ELR (cell line): ENCODE measurements around the gene TPR.

Experiments used
- DNase-seq: peaks from one replicate; pipeline ENCODE4 v3.0.0-alpha.2; 2015; ENCODE audit warnings: low read depth

Gene TPR

DNA sequence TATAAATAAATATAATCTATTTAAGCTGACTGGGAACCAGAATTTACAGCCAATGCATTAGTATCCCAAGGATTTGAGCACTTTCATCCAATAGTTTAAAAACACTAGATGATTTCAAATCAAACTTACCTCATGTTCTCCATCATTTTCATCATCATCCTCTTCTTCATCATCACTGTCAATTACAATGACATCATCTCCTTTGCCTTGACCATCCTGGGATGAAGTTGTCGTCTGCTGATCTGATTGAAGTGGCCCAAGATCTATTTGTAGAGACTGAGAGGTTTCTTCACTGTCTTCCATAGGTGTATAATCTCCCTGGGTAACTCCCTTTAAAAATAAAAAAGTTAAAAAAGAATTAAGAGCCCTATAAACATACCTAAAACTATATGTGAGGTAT lies 47.7 kb downstream of the TPR start:
- DNase-seq = no peak

DNA sequence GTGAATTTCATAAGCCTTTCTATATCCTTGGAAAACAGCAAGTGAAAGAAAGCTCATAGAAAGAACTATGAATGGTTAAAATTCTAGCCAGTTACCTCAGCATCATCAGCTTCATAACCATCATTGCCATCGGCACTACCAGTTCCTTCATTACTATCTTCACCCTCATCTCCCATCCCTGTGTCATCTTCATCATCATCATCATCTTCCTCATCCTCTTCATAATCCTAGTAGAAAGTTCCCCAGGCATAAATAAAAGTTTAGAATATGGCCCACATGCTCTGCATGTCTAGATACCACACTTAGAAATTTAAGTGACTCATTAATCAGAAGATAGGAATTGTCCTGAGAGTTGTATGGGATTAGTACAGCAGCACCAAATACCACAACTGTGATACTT lies 49.0 kb downstream of the TPR start:
- peak; percentile 10 for DNase-seq

DNA sequence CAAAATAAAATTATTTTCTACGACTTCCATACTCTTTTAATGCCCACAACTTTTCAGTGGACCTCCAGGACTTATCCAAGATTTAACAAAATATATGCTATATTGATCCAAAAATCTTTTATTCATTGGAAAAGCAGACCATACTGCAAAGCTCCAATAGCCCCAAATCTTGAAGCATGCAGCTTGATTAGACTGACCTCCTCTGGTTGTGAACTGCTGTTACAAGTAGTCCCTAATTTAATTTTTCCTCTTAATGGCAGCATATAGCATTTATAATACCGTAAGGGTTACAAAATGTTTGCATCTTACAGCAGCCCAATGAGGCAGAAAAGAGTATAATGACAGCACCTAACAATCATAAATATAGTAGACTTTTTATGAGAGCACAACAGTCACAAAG lies 49.8 kb downstream of the TPR start:
- DNase-seq = peak; percentile 51

DNA sequence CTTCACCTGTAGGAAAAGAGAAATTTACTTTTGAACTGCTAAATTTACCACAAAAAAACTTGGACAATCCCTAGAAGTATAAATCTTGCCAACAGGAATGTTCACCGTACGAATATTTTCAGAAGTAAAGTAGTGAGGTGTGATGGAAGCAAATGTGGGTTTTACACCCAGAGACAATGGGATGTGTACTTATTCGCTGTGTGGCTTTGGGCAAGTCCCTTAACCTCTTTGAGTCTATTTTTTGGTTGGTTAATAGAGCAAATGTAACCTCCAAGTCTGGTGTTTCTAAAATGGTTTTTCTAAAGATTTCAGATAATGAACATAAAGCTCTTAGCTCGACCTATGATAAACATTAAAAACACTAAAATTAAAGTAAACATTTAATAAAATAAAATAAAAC lies 51.2 kb downstream of the TPR start:
- no peak for DNase-seq

DNA sequence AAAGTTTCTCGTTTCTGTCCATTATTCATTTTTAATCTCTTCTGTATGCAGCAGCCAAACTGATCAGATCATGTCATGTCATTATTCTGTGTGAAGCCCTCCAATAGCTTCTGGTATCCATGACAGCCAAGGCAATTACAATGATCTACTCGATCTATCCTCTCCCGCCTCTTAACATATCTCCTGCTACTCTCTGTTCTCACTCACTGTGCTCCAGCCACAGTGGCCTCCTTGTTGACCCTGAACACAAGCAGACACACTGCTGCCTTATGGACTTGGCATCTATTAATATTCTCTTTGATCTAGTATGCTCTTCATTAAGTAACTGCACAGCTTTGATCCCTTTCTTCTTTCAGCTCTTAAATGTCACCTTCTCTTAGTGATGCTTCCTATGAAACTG lies 59.5 kb downstream of the TPR start:
- DNase-seq = no peak

DNA sequence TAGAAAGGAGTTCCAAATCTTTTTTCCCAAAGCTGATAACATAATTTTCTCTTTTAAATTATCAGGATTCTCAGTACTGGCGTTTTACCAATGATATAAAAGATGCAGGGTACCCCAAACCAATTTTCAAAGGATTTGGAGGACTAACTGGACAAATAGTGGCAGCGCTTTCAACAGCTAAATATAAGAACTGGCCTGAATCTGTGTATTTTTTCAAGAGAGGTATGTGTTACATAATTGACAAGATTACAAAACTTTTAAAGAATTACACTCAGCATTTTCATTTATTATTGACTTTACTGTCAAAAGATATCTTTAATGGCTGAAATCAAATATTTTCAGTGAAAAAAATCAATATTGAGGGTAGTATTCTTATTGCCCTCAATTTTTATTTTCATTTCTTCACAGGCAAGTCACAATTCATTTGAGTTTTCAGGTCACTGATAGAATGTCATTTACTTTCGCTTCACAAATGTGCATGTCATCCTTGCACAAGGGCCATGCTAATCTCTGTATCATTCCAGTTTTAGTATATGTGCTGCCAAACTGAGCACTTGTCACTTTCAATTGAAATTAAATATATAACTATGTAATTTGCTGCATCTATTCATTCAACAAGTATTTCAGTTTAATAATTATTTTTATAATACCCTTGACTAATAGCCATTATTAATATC lies 63.5 kb downstream of the TPR start:
- DNase-seq = no peak

DNA sequence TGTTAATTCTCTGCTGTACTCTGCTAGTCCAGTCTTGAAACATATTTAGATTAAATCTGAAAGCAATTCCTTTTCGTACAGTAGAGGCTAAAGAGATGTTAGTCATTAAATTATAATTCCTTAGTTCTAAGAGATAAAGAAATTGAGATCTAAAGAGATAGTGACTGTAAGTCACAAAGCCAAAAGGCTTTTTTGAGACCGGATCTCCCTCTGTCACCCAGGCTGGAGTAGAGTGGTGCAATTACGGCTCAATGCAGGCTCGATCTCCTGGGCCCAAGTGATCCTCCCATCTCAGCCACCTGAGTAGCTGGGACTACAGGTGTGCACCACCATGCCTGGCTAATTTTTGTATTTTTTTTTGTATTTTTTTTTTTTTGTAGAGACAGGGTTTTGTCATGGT lies 64.7 kb downstream of the TPR start:
- DNase-seq = no peak

DNA sequence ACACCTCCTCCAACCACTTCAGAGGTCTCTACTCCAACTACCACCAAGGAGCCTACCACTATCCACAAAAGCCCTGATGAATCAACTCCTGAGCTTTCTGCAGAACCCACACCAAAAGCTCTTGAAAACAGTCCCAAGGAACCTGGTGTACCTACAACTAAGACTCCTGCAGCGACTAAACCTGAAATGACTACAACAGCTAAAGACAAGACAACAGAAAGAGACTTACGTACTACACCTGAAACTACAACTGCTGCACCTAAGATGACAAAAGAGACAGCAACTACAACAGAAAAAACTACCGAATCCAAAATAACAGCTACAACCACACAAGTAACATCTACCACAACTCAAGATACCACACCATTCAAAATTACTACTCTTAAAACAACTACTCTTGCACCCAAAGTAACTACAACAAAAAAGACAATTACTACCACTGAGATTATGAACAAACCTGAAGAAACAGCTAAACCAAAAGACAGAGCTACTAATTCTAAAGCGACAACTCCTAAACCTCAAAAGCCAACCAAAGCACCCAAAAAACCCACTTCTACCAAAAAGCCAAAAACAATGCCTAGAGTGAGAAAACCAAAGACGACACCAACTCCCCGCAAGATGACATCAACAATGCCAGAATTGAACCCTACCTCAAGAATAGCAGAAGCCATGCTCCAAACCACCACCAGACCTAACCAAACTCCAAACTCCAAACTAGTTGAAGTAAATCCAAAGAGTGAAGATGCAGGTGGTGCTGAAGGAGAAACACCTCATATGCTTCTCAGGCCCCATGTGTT lies 66.6 kb downstream of the TPR start:
- no peak for DNase-seq

DNA sequence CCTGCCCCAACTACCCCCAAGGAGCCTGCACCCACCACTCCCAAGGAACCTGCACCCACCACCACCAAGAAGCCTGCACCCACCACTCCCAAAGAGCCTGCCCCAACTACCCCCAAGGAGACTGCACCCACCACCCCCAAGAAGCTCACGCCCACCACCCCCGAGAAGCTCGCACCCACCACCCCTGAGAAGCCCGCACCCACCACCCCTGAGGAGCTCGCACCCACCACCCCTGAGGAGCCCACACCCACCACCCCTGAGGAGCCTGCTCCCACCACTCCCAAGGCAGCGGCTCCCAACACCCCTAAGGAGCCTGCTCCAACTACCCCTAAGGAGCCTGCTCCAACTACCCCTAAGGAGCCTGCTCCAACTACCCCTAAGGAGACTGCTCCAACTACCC lies 67.6 kb downstream of the TPR start:
- no peak for DNase-seq

DNA sequence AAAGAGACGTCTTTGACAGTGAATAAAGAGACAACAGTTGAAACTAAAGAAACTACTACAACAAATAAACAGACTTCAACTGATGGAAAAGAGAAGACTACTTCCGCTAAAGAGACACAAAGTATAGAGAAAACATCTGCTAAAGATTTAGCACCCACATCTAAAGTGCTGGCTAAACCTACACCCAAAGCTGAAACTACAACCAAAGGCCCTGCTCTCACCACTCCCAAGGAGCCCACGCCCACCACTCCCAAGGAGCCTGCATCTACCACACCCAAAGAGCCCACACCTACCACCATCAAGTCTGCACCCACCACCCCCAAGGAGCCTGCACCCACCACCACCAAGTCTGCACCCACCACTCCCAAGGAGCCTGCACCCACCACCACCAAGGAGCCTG lies 68.5 kb downstream of the TPR start:
- no peak for DNase-seq

DNA sequence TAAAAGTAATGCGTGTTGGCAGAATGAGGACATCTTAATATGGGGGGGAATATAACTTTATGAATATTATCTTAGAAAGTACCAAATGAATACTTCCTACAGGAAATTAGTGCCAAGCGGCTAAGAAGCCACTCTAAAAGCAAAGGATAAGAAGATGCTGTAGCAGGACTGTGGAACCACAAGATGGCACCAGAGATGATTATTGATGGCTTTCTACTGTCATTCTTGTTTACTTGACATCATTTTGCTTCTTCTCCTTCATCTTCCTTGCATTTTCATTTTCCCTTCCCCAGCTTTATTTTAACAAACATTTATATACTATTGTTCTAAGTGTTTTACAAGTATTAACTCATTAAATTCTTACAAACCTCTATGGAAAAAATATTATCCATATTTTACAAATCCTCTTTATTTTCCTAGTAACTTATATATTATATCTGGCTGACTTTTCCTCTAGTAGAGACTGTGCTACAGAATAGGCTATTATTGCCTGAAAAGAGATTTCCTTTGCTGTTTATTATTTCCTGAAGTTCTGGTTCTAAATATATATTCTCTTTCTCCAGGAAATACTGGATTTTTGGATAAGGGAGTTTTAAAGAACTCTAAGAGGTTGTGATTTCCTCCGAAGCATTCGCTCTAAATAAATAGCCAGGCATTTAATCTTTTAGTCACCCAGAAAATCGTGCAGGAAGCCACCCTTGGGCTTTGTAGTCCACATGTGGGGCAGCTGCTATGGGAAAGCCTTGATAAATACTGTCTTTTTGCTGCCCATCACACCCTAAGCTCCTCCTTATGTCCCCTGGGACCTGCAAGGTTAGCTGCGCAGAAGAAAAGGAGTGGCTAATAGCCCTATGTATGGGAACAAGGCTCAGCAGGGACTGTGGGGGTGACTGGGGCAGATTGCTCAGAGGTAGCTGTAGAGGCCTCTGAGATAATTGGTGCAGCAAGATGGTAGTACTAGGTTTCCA lies 69.8 kb downstream of the TPR start:
- DNase-seq = peak; percentile 65

DNA sequence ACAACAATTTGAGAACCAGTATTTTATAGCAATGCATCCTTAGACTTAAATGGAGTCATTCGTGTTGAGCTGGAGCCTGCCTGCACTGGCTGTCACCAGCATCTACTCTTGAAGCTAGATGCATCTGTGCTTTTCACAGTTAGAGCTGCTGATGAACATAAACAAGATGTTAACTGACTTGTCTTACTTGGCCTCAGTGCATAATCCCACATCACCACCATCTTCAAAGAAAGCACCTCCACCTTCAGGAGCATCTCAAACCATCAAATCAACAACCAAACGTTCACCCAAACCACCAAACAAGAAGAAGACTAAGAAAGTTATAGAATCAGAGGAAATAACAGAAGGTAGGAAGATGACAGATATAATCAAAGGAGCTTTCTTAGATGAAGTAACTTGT lies 71.1 kb downstream of the TPR start:
- no peak for DNase-seq

DNA sequence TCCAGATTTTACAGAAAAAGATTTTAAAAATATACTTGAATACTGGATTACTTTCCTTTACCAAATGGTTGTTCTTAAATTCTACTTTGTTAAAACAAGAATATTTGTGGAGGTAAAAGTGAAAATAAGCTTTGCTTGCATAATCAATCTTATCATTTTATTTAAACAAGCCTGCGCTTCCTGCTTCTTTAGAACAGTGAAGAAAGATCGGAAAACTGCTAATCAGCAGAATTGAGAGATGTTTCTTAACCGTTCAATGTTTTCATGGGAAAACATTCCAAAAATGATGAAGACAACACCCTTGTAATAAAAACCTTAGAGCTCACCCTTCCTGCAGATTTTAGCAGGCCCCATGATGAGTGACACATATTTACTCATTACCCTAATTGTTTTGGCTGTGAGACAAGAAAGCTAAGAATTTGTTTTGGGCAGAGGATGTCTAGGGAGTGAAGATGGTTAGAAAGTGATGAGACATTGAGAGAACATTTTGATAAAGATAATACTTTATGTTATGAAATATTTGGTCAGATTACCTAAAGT lies 72.6 kb downstream of the TPR start:
- no peak for DNase-seq

DNA sequence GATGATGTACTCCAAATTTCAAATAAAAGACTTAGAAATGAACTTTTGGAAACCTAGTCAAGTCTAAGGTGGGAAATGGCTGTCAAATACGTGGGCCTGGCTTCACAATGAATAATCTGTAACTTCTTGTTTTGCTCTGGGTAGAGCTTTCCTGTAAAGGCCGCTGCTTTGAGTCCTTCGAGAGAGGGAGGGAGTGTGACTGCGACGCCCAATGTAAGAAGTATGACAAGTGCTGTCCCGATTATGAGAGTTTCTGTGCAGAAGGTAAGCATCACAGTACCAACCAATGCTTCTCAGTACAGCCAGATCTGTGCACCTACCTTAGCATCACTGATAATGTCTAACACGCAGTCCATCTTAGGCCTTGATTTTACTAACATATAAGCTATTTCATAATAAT lies 73.6 kb downstream of the TPR start:
- DNase-seq = no peak

DNA sequence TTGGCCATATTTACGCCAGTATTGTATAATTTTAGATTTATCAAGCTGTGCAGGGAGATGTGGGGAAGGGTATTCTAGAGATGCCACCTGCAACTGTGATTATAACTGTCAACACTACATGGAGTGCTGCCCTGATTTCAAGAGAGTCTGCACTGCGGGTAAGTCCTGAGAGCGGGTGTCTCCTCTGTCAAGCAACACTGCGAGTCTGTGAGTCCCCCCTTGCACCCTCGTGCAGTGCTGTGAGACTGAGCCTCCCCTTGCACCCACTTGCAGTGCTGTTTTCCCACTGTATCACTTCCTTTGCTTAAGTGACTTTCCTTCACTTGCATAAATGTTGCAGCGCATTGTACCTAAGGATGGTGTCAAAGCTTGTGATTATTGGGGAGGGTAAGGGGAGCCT lies 75.0 kb downstream of the TPR start:
- DNase-seq = no peak

DNA sequence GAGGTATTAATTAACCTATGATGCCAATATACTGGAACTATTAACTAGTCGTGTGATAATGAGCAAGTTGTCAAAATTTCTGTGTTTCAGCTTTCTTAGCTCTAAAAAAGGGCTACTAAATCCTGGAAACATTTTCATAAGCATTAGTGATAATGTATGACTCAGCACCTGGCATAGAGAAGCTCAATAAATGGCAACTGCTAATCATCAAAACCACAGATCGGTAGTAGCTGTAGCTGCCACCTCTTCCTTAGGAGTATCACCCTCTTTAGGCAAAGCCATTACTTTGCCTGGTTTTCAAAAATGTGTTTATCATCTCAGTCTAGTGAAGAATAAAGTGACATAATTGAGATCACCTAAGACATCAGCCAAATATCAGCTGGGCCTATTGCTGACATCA lies 75.5 kb downstream of the TPR start:
- no peak for DNase-seq

DNA sequence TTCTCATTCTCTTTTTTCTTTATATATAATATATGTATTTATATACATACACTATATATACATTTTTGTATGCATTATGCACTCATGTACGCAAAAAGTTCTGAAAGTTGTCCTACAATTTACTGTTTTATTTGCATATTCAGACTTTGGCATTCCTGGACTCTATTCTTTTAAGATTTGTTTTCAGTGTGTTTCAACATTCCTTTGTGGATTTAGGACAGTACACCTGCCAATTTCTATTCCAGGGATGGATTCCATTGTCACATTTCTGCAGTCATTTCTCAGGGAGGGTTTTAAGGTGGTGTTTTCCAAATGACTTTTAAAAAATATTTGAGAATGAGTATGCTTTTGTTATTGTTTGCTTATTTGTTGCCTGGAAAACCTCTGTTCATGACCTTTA lies 76.2 kb downstream of the TPR start:
- no peak for DNase-seq

DNA sequence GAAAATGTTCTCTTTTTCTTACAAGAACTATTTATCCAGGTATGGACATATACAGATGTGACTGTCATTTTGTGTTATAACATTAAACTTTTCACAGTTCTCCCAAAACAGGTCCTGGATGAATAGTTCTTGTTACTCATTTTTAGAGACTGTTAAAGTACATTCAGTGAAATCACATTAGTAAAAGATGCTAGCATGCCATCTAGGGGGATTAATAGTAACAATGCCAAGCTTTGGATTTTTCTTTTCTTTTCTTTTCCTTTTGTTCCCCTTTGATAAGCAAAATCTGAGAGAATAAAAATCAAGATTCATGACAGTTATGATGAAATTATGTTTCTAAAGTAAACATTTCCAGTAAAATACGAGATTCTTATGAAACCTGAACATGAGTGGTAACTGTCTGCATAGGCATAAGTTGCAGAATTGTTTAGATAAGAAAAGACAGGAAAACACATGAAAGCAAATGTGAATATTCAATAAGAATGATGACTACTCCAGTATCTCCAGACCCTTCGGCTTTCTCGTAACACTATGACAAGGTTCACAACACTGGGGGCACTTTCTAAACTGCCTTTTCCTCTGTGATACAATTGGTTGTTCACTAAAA lies 77.5 kb downstream of the TPR start:
- DNase-seq = no peak

DNA sequence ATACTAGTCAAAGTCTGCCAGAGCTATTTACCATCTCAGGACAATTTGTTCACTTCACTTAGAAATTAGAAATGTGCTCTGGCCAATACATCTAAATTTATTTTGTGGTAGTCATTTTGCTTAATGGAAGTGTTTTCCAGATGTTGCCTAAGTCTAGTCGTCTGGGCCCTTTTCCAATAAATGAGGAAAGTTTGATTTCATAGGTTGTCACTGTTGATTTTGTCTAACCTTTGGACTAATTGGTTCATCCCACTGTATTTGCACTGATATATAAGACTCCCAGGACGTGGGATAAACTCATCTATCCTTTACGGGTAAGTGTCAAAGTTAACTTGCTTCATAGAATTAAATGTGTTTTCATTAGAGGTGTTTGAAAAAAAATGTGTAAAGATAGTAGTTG lies 79.1 kb downstream of the TPR start, which contains the start of gene PRG4:
Gene PRG4, plus strand, starts transcription at position 300 of the 400 bp plus-strand sequence.
- DNase-seq = no peak

DNA sequence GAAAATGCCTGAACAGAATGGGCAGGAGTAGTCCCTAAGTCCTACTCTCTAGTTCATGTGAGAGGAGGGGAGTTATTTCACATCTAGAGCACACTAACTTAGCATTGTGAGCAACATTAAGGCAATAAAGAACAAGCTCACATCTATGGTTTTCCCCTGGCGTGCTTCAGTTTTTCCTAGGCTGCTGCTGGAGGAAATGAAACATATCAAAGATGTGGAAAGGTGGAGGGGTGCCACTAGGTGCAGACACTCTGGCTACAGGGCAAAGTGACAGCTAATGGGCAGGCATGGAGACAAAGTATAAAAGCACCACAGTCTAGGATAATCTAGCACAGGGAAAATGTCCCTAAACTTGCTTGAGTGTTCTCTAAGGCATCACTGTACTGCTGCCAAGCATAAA lies 82.2 kb downstream of the TPR start:
- no peak for DNase-seq

DNA sequence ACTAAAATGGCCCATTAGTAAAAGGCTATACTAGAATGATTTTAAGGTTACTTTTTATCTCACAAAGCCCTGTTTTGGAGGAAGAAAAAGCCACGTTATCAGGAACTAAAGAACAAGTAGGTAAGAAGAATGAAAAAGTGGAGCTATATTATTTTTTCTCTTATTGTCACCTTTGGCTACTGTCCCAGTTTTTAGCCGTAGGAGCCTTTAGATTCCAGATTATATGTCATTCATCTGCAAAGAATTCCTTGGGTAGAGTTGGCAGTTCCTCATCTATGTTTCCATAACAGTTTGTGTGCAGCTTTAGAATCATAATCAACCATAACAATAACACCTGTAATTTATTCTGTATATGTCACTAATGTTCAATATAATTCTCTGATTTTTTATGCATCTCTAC lies 83.8 kb downstream of the TPR start:
- DNase-seq = no peak

DNA sequence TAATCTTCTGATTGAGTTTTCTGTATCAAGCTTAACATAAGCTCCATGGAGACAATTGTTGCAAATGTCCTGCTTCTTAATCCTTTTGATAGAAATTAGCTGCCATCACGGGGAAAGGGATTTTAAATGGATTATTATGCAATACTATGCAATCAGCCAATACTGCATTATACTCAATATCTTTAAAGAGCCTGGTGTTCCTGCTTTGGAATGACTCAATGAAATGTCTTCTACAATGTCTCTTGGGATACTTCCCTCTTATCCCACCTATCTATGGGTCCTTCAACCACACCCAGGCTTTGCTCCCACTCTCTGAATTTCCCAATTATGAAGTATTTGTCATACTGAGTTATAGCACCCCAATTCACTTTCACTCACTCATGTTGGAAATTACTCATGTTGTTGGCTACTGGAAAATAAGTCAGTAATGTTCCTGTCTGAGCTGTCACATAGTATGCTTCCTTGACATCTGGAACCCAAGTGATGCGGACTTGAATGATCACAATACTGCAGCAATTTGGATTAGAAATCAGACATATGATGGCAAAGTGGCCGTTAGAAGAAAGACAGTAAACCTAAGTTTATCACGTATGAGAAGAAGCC lies 85.0 kb downstream of the TPR start:
- no peak for DNase-seq
